ENCODE data around the gene HPSE2.
A peak's percentile ranks its signal among the peaks of the same experiment; 100 is the strongest.

The HPSE2 gene

DNA sequence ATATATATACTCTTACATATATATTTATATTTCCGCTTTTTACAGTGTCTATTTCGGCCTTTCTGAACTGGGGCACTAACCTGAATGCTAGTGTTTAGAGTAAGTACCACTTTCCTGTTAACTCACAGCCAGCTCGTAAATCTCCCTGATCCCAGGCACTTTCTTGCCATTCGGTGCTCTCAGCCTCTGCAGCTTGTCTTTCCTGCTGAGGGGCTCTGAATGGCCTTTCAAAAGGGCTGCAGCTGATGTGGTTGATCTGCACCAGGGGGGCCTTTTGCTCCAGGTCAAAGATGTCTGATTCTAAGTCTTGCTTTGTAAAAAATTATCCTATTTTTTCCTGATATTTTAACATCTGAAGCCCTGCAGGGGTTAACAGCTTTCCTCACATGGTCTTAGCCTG, 763.5 kb downstream of the HPSE2 start:
- TF ChIP-seq, protein P1, sequence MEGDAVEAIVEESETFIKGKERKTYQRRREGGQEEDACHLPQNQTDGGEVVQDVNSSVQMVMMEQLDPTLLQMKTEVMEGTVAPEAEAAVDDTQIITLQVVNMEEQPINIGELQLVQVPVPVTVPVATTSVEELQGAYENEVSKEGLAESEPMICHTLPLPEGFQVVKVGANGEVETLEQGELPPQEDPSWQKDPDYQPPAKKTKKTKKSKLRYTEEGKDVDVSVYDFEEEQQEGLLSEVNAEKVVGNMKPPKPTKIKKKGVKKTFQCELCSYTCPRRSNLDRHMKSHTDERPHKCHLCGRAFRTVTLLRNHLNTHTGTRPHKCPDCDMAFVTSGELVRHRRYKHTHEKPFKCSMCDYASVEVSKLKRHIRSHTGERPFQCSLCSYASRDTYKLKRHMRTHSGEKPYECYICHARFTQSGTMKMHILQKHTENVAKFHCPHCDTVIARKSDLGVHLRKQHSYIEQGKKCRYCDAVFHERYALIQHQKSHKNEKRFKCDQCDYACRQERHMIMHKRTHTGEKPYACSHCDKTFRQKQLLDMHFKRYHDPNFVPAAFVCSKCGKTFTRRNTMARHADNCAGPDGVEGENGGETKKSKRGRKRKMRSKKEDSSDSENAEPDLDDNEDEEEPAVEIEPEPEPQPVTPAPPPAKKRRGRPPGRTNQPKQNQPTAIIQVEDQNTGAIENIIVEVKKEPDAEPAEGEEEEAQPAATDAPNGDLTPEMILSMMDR (IDR thresholded peaks at IDR 0.05; ENCODE audit: low read depth, low read length): no peak
- no peak for DNase-seq (ENCODE audit: low read depth, low spot score)
- no peak overlapping the region for H3K4me3 ChIP-seq (ENCODE audit: low read depth, low read length)
- in situ Hi-C loops (cut with HindIII; ENCODE audit: low sequenced_read_pairs): no loop called here

DNA sequence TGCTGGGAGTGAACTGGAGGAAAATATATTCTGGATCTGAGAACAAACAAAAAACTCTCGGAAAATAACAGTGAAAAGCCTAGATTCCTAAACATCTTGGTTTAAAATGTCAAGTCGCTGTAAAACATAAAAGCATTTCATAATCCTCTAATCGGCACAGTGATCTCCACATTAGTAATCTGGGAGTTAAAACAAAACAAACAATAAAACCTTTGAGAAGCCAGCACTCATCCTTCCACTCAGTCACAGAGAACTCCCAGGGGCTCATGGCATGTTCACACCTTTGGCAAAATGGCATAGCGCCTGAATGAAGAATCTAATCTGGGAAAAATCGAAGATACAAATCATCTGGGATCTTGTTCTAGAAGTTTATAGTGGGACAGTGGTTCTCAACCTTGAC, 764.8 kb downstream of the HPSE2 start:
- TF ChIP-seq, protein P1 (IDR thresholded peaks at IDR 0.05; ENCODE audit: low read depth, low read length): no peak
- no peak for DNase-seq (ENCODE audit: low read depth, low spot score)
- in situ Hi-C loops (cut with HindIII; ENCODE audit: low sequenced_read_pairs): no loop called here
- no peak overlapping the region for H3K4me3 ChIP-seq (ENCODE audit: low read depth, low read length)

DNA sequence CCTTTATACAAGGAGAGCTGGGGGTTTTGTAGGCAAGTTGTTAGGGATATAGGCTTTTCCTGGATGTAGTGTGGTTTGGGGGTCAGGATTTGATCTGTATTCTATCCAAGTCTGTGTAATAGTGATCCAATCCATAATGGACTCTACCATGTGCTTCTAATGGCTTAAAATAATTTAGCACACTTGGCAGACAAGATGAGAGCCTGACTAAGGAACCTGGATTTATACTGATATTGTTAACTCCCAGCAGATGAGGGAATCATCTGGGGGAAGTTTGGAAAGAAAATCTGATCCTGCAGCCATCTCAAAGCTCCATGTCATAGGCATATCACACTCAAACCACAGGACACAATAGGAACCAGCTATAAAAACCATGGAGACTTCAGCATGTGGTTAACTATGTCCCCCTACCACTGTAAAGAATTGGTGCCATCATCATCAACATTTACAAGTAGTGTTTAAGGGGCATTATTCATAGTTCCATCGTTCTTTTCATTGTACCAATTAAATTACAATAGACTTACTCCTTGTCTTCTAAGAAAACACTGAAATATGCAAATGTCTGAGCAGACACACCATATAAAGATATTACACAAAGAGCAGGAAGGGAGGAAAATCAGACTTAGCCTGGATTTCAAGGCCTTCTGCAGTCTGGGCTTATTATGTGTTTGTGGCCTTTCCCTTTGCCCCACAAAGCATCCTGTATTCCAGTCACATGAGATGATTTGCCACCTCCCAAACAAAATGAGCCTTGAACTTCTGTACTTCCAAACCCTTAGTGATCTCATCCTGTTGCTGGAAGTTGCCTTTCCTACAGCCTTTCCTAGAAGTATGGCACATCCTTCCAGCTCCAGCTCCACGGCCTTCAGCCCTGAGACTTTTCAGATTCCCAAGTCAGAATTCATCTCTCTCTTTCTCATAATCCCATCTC, 766.4 kb downstream of the HPSE2 start:
- TF ChIP-seq, protein P1 (IDR thresholded peaks at IDR 0.05; ENCODE audit: low read depth, low read length): no peak
- DNase-seq (ENCODE audit: low read depth, low spot score): no peak
- H3K4me3 ChIP-seq (ENCODE audit: low read depth, low read length): no peak overlapping the region
- in situ Hi-C loops (cut with HindIII; ENCODE audit: low sequenced_read_pairs): no loop called here

DNA sequence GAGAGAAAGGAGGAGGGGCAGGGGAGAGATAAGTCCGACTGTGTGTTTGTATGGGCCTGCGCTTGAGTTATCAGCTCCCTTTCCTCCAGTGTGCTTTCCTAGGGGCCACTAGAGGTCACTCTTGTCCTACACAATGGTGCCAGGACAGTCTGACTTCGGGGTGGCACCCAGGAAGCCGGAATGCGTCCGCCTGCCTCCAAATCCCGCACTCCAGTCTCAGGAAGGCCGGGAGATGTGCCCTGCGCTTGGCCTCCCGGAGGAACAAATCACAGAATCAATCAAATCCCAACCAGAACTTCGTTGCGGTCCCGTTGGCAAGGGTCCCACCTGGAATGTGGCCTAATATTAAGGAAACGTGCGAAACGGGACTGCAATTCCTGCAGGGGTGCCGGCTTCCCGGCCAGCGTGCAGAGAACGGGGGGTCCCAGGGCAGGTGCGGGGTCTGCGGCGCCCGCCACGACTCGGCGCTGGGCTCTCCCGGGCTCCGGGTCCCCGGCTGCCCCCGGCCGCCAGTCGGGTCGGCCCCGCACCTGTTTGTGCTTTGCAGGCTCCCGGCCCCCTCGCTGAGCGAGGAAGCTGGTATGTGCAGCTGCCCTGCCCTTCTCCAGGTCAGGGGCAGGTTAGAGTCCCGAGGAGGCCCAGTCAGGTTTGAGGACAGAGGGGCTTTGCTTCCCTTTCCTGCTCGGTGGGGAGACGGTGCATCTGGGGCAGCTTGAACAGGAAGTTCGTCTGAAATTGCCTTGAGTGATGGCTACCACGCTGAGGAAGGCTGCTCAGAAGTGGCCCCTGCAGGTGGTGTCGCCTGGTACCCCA, 767.9 kb downstream of the HPSE2 start:
- in situ Hi-C loops (cut with HindIII; ENCODE audit: low sequenced_read_pairs): no loop called here

DNA sequence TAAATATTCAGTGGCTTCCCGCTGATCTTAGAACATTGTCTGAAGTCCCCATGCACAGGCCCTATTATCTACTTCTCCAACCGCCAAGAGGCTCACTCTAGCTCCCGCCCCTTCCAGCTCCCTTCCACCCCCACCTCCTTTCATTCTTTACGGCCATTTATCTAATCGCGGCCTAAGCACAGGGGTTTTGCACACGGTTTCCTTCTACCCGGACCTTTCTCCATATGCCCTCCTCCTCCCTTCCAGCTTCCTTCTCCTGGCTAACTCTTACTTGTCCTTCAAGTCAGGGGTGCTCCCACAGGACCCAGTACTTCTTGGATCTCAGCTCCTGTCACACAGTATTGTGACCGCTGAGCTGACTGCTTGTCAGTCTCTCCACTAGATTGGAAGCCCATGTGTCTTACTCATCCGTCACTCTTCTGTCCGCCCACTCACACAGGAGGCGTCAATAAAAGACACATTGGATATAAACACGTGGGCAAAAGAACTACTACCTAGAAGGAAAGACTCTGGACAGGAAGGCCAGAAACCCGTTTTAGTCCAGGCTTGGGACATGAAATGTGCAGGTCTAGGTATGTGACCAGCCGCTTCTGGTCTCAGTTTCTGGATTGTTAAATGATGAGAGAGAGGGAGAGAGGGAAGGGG, 768.7 kb downstream of the HPSE2 start:
- in situ Hi-C loops (cut with HindIII; ENCODE audit: low sequenced_read_pairs): no loop called here
- TF ChIP-seq, protein P1 (IDR thresholded peaks at IDR 0.05; ENCODE audit: low read depth, low read length): no peak
- DNase-seq (ENCODE audit: low read depth, low spot score): no peak
- no peak overlapping the region for H3K4me3 ChIP-seq (ENCODE audit: low read depth, low read length)

More for the DNA sequence above, 767.9 kb downstream of the HPSE2 start:
- H3K4me3 ChIP-seq (ENCODE audit: low read depth, low read length): peak overlapping the region; percentile 44
- DNase-seq (ENCODE audit: low read depth, low spot score): peak; percentile 78
- TF ChIP-seq, protein P1 (IDR thresholded peaks at IDR 0.05; ENCODE audit: low read depth, low read length): peak; percentile 84

DNA sequence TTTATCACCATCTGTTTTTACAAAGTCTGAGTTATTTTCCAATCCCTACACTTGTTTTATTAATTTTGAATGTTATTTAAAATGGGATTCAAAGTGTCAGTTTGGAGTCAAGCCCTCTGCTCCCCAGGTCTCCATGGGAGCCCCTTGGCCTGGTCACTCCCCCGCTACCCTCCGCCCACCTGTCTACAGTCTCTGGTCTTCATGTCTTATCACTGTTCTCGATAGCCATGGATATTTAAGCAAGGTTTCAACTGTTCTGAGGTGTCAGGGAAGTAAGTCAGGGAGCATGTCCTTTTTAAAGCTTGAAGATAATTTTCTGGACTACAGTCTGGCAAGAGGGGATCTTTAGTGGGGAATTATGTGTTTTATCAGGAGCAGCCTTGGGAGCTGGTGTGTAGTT, 769.8 kb downstream of the HPSE2 start:
- in situ Hi-C loops (cut with HindIII; ENCODE audit: low sequenced_read_pairs): no loop called here
- TF ChIP-seq, protein P1 (IDR thresholded peaks at IDR 0.05; ENCODE audit: low read depth, low read length): no peak
- H3K4me3 ChIP-seq (ENCODE audit: low read depth, low read length): no peak overlapping the region
- DNase-seq (ENCODE audit: low read depth, low spot score): no peak
